Measurements from ENCODE around the gene CGB5. TPM values are rescaled to one million over a fixed set of nuclear protein-coding genes. Genes with fewer than 3 reads are reported as not detected.

Gene CGB5
- total and polyA plus RNA-seq, 2 donors (not counting 1 experiment from before 2014, with no cell fraction given), result not detected

DNA sequence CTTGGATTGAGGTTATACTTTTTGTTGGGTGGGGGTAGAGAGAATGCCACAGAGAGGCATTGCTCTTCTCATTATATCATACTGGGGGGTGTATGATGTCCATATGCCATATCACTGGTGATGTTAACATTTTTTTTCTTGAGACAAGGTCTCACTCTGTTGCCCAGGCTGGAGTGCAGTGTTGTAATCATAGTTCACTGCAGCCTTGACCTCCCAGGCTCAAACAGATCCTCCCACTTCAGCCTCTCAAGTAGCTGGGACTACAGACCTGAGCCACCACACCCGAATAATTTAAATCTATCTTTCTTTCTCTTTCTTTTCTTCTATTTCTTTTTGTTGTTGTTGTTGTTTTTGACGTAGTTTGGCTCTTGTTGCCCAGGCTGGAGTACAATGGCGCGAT is 36.7 kb downstream of the CGB5 start:
- Histone ChIP-seq H3K79me2 (ENCODE audit: control insufficient read depth, insufficient read depth, low read length) (peaks cover under 1% of the 10 kb centered on the region), H3K27ac (ENCODE audit: low read length in 2 of 2) (no peak overlapping the region), H3K4me1 (ENCODE audit: control insufficient read depth in 2 of 2, insufficient read depth in 2 of 2, low read length in 2 of 2) (peaks cover 4 to 8% of the 10 kb centered on the region in 2 donors), H3K9ac (ENCODE audit: low read length) (no peak overlapping the region), H4K20me1 (ENCODE audit: control insufficient read depth, insufficient read depth, low read length, poor library complexity, severe bottlenecking) (peaks cover 1% of the 10 kb centered on the region), H3K36me3 (replicated peaks in 1 of 2; ENCODE audit: control extremely low read depth in 1 of 2, control insufficient read depth in 1 of 2, extremely low read depth in 1 of 2, insufficient read depth in 2 of 2, low read length in 1 of 2) (no peaks in the 10 kb centered on the region), H3K4me2 (replicated peaks; ENCODE audit: low read depth, low read length, poor library complexity, severe bottlenecking) (no peak overlapping the region), H2AFZ (ENCODE audit: insufficient read depth, low read depth, low read length, poor library complexity, severe bottlenecking) (no peak overlapping the region), H3K27me3 (replicated peaks in 1 of 4; ENCODE audit: control extremely low read depth in 1 of 4, control insufficient read depth in 3 of 4, insufficient read depth in 4 of 4, low read length in 3 of 4) (peaks cover 0 to 8% (median 0%) of the 10 kb centered on the region in 4 experiments), H3K4me3 (ENCODE audit: control extremely low read depth in 1 of 5, extremely low read depth in 1 of 5, insufficient read depth in 1 of 5, low read depth in 2 of 5, low read length in 4 of 5) (no peak overlapping the region), H3K9me3 (ENCODE audit: control extremely low read depth in 1 of 3, control insufficient read depth in 2 of 3, insufficient read depth in 1 of 3, low read length in 2 of 3) (peaks cover 0 to 4% (median 0%) of the 10 kb centered on the region in 3 donors)
- Mint-ChIP-seq H3K4me3 (no peak overlapping the region), H3K27ac (no peak overlapping the region), H3K27me3 (peaks cover 11% of the 10 kb centered on the region), H3K9me3 (ENCODE audit: insufficient read depth) (no peaks in the 10 kb centered on the region), H3K4me1 (peaks cover 10% of the 10 kb centered on the region)
- no CpG with 5 or more reads among the region's 4 CpGs for WGBS (ENCODE audit: insufficient coverage)
- POLR2A ChIA-PET, result no interaction called here
- CTCF ChIA-PET, result no interaction called here
- TF ChIP-seq CTCF (IDR thresholded peaks at IDR 0.05) (no peak), EZH2 (IDR thresholded peaks at IDR 0.05; ENCODE audit: borderline replicate concordance, insufficient read depth, low read depth, low read length, poor library complexity, severe bottlenecking) (no peak)
- intact Hi-C loops (cut with micrococcal nuclease), result loop anchor here (10.0 kb wide), 1 partner anchor 296 kb away; no protein-coding TSS in a partner anchor
- DNase-seq (no peak), ATAC-seq (ENCODE audit: low read depth) (no peak)

DNA sequence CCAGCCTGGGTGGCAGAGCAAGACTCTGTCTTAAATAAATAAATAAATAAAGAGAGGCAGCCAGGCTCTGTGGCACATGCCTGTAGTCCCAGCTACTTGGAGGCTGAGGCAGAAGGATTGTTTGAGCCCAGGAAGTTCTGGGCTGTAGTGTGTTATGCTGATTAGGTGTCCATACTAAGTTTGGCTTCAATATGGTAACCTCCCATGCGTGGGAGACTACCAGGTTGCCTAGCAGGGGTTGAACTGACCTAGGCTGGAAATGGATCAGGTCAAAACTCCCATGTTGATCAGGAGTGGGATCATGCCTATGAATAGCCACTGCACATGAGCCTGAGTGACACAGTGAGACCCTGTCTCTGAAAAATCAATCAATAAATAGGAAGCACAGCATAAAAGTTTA is 37.6 kb downstream of the CGB5 start:
- peaks cover 0 to 3% of the 10 kb centered on the region in 2 experiments for H3K36me3 ChIP-seq (replicated peaks in 1 of 2; ENCODE audit: control extremely low read depth in 1 of 2, control insufficient read depth in 1 of 2, extremely low read depth in 1 of 2, insufficient read depth in 2 of 2, low read length in 1 of 2)
- peaks cover 0 to 4% (median 0%) of the 10 kb centered on the region in 3 donors for H3K9me3 ChIP-seq (ENCODE audit: control extremely low read depth in 1 of 3, control insufficient read depth in 2 of 3, insufficient read depth in 1 of 3, low read length in 2 of 3)
- ChIA-PET CTCF (interaction anchor here (1.8 kb wide), 1 partner anchor 118 kb away, joined by 4 read pairs; no protein-coding TSS in a partner anchor), POLR2A (no interaction called here)
- TF ChIP-seq EZH2 (IDR thresholded peaks at IDR 0.05; ENCODE audit: borderline replicate concordance, insufficient read depth, low read depth, low read length, poor library complexity, severe bottlenecking), result no peak
- WGBS (ENCODE audit: insufficient coverage), result 71% methylated on average over 1 of the region's 1 CpG
- H3K27me3 ChIP-seq (replicated peaks in 1 of 4; ENCODE audit: control extremely low read depth in 1 of 4, control insufficient read depth in 3 of 4, insufficient read depth in 4 of 4, low read length in 3 of 4), result peaks cover 0 to 5% (median 0%) of the 10 kb centered on the region in 4 experiments
- H2AFZ ChIP-seq (ENCODE audit: insufficient read depth, low read depth, low read length, poor library complexity, severe bottlenecking), result no peak overlapping the region
- peaks cover 14% of the 10 kb centered on the region for H3K4me1 Mint-ChIP-seq
- no peak overlapping the region for H3K9ac ChIP-seq (ENCODE audit: low read length)
- no peaks in the 10 kb centered on the region for H3K9me3 Mint-ChIP-seq (ENCODE audit: insufficient read depth)
- H3K27me3 Mint-ChIP-seq, result peaks cover 6% of the 10 kb centered on the region
- no peak overlapping the region for H3K27ac ChIP-seq (ENCODE audit: low read length in 2 of 2)
- no peak for ATAC-seq (ENCODE audit: low read depth)
- no peak overlapping the region for H3K4me2 ChIP-seq (replicated peaks; ENCODE audit: low read depth, low read length, poor library complexity, severe bottlenecking)
- H3K4me1 ChIP-seq (ENCODE audit: control insufficient read depth in 2 of 2, insufficient read depth in 2 of 2, low read length in 2 of 2), result peaks cover 7 to 13% of the 10 kb centered on the region in 2 donors
- intact Hi-C loops (cut with micrococcal nuclease), result loop anchor here (10.0 kb wide), 1 partner anchor 296 kb away; no protein-coding TSS in a partner anchor
- H3K4me3 ChIP-seq (ENCODE audit: control extremely low read depth in 1 of 5, extremely low read depth in 1 of 5, insufficient read depth in 1 of 5, low read depth in 2 of 5, low read length in 4 of 5), result no peak overlapping the region
- H3K79me2 ChIP-seq (ENCODE audit: control insufficient read depth, insufficient read depth, low read length), result peaks cover 10% of the 10 kb centered on the region
- no peak overlapping the region for H3K4me3 Mint-ChIP-seq
- H4K20me1 ChIP-seq (ENCODE audit: control insufficient read depth, insufficient read depth, low read length, poor library complexity, severe bottlenecking), result peaks cover 10% of the 10 kb centered on the region
- no peak overlapping the region for H3K27ac Mint-ChIP-seq
- no peak for DNase-seq
